Right kidney (tissue), 1 donor: ENCODE data around the gene KRTAP12-3.
"Not testable (repeated sequence)": the region's sequence is repeated elsewhere in the genome, so short reads cannot be mapped to it uniquely, and the experiment has no call there.

Experiments used
- DNase-seq: peaks from one replicate; pipeline ENCODE4 v3.0.0-alpha.2; 2016

KRTAP12-3 gene

GRCh38 chr21:44685050-44685449 is 27.3 kb downstream of the KRTAP12-3 start:
- DNase-seq: not testable (repeated sequence)

- no peak for DNase-seq
Measured at GRCh38 chr21:44686000-44686781, 28.5 kb downstream of the KRTAP12-3 start.

GRCh38 chr21:44686843-44687561 is 29.3 kb downstream of the KRTAP12-3 start:
- no peak for DNase-seq

- DNase-seq: no peak
Measured at GRCh38 chr21:44687671-44688070, 29.9 kb downstream of the KRTAP12-3 start.

- DNase-seq: not testable (repeated sequence)
Measured at GRCh38 chr21:44689740-44690139, 32.0 kb downstream of the KRTAP12-3 start.

GRCh38 chr21:44691686-44692085 is 34.0 kb downstream of the KRTAP12-3 start:
- no peak for DNase-seq

- DNase-seq: no peak
Measured at GRCh38 chr21:44692798-44693512, 35.2 kb downstream of the KRTAP12-3 start.

GRCh38 chr21:44694776-44695175 is 37.0 kb downstream of the KRTAP12-3 start:
- no peak for DNase-seq

GRCh38 chr21:44695184-44695583 is 37.5 kb downstream of the KRTAP12-3 start:
- no peak for DNase-seq

- DNase-seq: no peak
Measured at GRCh38 chr21:44695641-44696040, 37.9 kb downstream of the KRTAP12-3 start.

GRCh38 chr21:44696572-44696971 is 38.8 kb downstream of the KRTAP12-3 start:
- no peak for DNase-seq

- not testable (repeated sequence) for DNase-seq
Measured at GRCh38 chr21:44697172-44697810, 39.6 kb downstream of the KRTAP12-3 start, which contains the start of gene KRTAP10-12. KRTAP10-12 (plus strand) TSS chr21:44697172; CDS start chr21:44697202, 30 bp downstream.

- DNase-seq: no peak
Measured at GRCh38 chr21:44697811-44698734, 40.3 kb downstream of the KRTAP12-3 start.

GRCh38 chr21:44699502-44700001 is 41.8 kb downstream of the KRTAP12-3 start:
- no peak for DNase-seq

- DNase-seq: no peak
Measured at GRCh38 chr21:44700101-44701022, 42.6 kb downstream of the KRTAP12-3 start.

GRCh38 chr21:44701023-44701400 is 43.3 kb downstream of the KRTAP12-3 start:
- no peak for DNase-seq

GRCh38 chr21:44701541-44701940 is 43.8 kb downstream of the KRTAP12-3 start:
- no peak for DNase-seq

- DNase-seq: no peak
Measured at GRCh38 chr21:44702111-44702972, 44.6 kb downstream of the KRTAP12-3 start.
